SU-DHL-6 (cell line): Measurements from ENCODE around the gene WFDC1.

Experiments
- EZH2phosphoT487 ChIP-seq: fragments of 200-600 bp; sonication (generic), shearing (Covaris generic); conservative IDR thresholded peaks from 2 replicates; pipeline ENCODE4 v1.6.1; 2018; ENCODE audit warnings: mild to moderate bottlenecking, antibody characterized with exemption, low read length, moderate library complexity, mixed read lengths
- TF ChIP-seq, protein P1 (sequence below): fragments of 200-600 bp; sonication (generic); IDR thresholded peaks from one replicate; pipeline ENCODE4 v1.5.1; 2017; ENCODE audit warnings: antibody characterized with exemption, mild to moderate bottlenecking, low read length, moderate library complexity; ENCODE audit not compliant: insufficient read depth, poor library complexity, severe bottlenecking

GRCh38 chr16:84356591-84357116, 62.0 kb downstream of the WFDC1 start:
- TF ChIP-seq, protein P1, sequence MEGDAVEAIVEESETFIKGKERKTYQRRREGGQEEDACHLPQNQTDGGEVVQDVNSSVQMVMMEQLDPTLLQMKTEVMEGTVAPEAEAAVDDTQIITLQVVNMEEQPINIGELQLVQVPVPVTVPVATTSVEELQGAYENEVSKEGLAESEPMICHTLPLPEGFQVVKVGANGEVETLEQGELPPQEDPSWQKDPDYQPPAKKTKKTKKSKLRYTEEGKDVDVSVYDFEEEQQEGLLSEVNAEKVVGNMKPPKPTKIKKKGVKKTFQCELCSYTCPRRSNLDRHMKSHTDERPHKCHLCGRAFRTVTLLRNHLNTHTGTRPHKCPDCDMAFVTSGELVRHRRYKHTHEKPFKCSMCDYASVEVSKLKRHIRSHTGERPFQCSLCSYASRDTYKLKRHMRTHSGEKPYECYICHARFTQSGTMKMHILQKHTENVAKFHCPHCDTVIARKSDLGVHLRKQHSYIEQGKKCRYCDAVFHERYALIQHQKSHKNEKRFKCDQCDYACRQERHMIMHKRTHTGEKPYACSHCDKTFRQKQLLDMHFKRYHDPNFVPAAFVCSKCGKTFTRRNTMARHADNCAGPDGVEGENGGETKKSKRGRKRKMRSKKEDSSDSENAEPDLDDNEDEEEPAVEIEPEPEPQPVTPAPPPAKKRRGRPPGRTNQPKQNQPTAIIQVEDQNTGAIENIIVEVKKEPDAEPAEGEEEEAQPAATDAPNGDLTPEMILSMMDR: no peak
- TF ChIP-seq EZH2phosphoT487: no peak
